Astrocyte of the cerebellum (primary cell): ENCODE data around the gene SLC14A1.
A peak's percentile ranks its signal among the peaks of the same experiment; 100 is the strongest.

Experiments
- DNase-seq: peaks from one replicate; pipeline ENCODE4 v3.0.0-alpha.2; 2011; ENCODE audit warnings: low read depth
- H3K4me3 ChIP-seq: 2 replicates; pipeline ENCODE4 v1.5.1; 2011; ENCODE audit warnings: mild to moderate bottlenecking, low read depth, low read length, moderate library complexity
- CTCF ChIP-seq: IDR thresholded peaks from 2 replicates; pipeline ENCODE4 v1.5.1; 2012; ENCODE audit warnings: low read length, low read depth, moderate library complexity, mild to moderate bottlenecking; ENCODE audit errors: missing control alignments
- in situ Hi-C: cut with HindIII; loops from 2 replicates; pipeline ENCODE4 v1.10.0; 2017; ENCODE audit warnings: low sequenced_read_pairs

Gene SLC14A1

GRCh38 chr18:45715212-45715780 is 8.7 kb upstream of the SLC14A1 start:
- TF ChIP-seq CTCF: no peak
- H3K4me3 ChIP-seq: no peak overlapping the region
- DNase-seq: no peak
- in situ Hi-C loops: no loop called here

GRCh38 chr18:45719106-45719505 is 4.9 kb upstream of the SLC14A1 start:
- in situ Hi-C loops: no loop called here
- DNase-seq: no peak
- H3K4me3 ChIP-seq: no peak overlapping the region
- TF ChIP-seq CTCF: no peak

GRCh38 chr18:45722899-45723298 is 1.1 kb upstream of the SLC14A1 start:
- no peak overlapping the region for H3K4me3 ChIP-seq

GRCh38 chr18:45724601-45725000 is 620 bp downstream of the SLC14A1 start:
- TF ChIP-seq CTCF: no peak
- peak overlapping the region; percentile 38 for H3K4me3 ChIP-seq
- in situ Hi-C loops: no loop called here
- DNase-seq: no peak

More at GRCh38 chr18:45722899-45723298, 1.1 kb upstream of the SLC14A1 start:
- TF ChIP-seq CTCF: peak; percentile 74
- DNase-seq: peak; percentile 51
- in situ Hi-C loops: no loop called here

- DNase-seq: no peak
- no peak for TF ChIP-seq CTCF
- H3K4me3 ChIP-seq: peak overlapping the region; percentile 38
- in situ Hi-C loops: no loop called here
These were observed 1.4 kb downstream of the SLC14A1 start for GRCh38 chr18:45725336-45725735.

GRCh38 chr18:45726603-45727002 is 2.6 kb downstream of the SLC14A1 start:
- in situ Hi-C loops: no loop called here
- no peak for DNase-seq
- H3K4me3 ChIP-seq: no peak overlapping the region
- TF ChIP-seq CTCF: no peak

- in situ Hi-C loops: no loop called here
- H3K4me3 ChIP-seq: no peak overlapping the region
- no peak for TF ChIP-seq CTCF
- DNase-seq: no peak
These were observed 3.1 kb downstream of the SLC14A1 start for GRCh38 chr18:45727068-45727467.
